ENCODE data around the gene AP1G2.
"Not testable (repeated sequence)": the region's sequence is repeated elsewhere in the genome, so short reads cannot be mapped to it uniquely, and the experiment has no call there.

Gene AP1G2

DNA sequence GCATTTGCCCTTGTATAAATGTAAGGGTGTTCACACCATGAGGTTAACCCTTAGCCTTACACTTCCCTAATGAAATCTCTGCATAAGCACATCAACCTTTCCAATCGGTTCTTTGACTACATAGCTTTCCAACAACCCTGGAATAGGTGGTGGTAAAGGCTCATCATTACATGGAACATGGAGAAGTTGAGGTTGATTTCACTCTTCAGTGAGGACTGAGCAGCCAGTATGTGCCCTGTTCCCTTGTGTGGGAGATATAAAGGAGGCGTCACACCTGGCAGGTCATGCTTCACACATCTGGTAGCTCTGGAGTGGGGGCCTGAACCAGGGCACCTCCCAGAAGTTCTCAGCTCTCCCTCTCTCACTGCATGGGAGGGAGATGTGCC lies 32.7 kb upstream of the AP1G2 start:
- Histone ChIP-seq H3K4me3 (ENCODE audit: low read length) (no peak overlapping the region), H2AFZ (ENCODE audit: low read depth, low read length) (no peak overlapping the region)

DNA sequence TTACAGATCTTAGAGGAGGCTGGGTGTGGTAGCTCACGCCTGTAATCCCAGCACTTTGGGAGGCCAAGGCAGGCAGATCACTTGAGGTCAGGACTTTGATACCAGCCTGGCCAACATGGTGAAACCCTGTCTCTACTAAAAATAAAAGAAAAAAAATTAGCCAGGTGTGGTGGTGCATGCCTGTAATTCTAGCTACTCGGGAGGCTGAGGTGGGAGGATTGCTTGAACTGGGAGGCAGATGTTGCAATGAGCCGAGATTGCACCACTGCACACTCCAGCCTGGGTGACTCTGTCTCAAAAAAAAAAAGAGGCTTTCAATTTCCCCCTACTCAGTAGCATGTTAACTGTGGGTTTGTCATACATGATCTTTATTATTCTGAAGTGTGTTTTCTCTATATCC lies 26.6 kb upstream of the AP1G2 start:
- H3K36me3 ChIP-seq (replicated peaks; ENCODE audit: low read depth, low read length); H3K9ac ChIP-seq (ENCODE audit: low read length); H3K4me3 ChIP-seq (ENCODE audit: low read length); H3K27me3 ChIP-seq (ENCODE audit: low read depth, low read length); H3K9me3 ChIP-seq (ENCODE audit: insufficient read depth, low read length); H3K4me1 ChIP-seq (ENCODE audit: low read length); H2AFZ ChIP-seq (ENCODE audit: low read depth, low read length); H4K20me1 ChIP-seq (ENCODE audit: insufficient read depth, low read length); H3K4me2 ChIP-seq (ENCODE audit: low read length); H3K79me2 ChIP-seq (ENCODE audit: low read length); H3K27ac ChIP-seq (ENCODE audit: low read length): not testable (repeated sequence)

More for the DNA sequence above, 32.7 kb upstream of the AP1G2 start:
- TF ChIP-seq CTCF (IDR thresholded peaks at IDR 0.05; ENCODE audit: low read depth, low read length) (no peak), EZH2phosphoT487 (IDR thresholded peaks at IDR 0.05; ENCODE audit: low read depth) (no peak)
- H4K20me1 ChIP-seq (ENCODE audit: insufficient read depth, low read length): no peaks in the 10 kb centered on the region
- H3K4me2 ChIP-seq (ENCODE audit: low read length): no peak overlapping the region
- H3K36me3 ChIP-seq (replicated peaks; ENCODE audit: low read depth, low read length): no peaks in the 10 kb centered on the region
- no peak overlapping the region for H3K27ac ChIP-seq (ENCODE audit: low read length)
- no peaks in the 10 kb centered on the region for H3K27me3 ChIP-seq (ENCODE audit: low read depth, low read length)
- H3K9me3 ChIP-seq (ENCODE audit: insufficient read depth, low read length): no peaks in the 10 kb centered on the region
- no peaks in the 10 kb centered on the region for H3K4me1 ChIP-seq (ENCODE audit: low read length)
- H3K9ac ChIP-seq (ENCODE audit: low read length): no peak overlapping the region
- H3K79me2 ChIP-seq (ENCODE audit: low read length): no peaks in the 10 kb centered on the region

- Histone ChIP-seq H2AFZ (ENCODE audit: low read depth, low read length) (no peak overlapping the region), H3K4me2 (ENCODE audit: low read length) (no peak overlapping the region), H3K36me3 (replicated peaks; ENCODE audit: low read depth, low read length) (no peaks in the 10 kb centered on the region), H3K9ac (ENCODE audit: low read length) (no peak overlapping the region), H3K27ac (ENCODE audit: low read length) (no peak overlapping the region), H3K4me1 (ENCODE audit: low read length) (peaks cover 8% of the 10 kb centered on the region), H3K79me2 (ENCODE audit: low read length) (no peaks in the 10 kb centered on the region), H3K9me3 (ENCODE audit: insufficient read depth, low read length) (no peaks in the 10 kb centered on the region), H4K20me1 (ENCODE audit: insufficient read depth, low read length) (no peaks in the 10 kb centered on the region), H3K27me3 (ENCODE audit: low read depth, low read length) (peaks cover 4% of the 10 kb centered on the region; the same call in 1 of the 2 replicates), H3K4me3 (ENCODE audit: low read length) (no peak overlapping the region)
- TF ChIP-seq EZH2phosphoT487 (IDR thresholded peaks at IDR 0.05; ENCODE audit: low read depth) (no peak), CTCF (IDR thresholded peaks at IDR 0.05; ENCODE audit: low read depth, low read length) (no peak)
Measured at GRCh38 chr14:23590198-23590597, 22.6 kb upstream of the AP1G2 start.

- Histone ChIP-seq H3K79me2 (ENCODE audit: low read length) (no peaks in the 10 kb centered on the region), H4K20me1 (ENCODE audit: insufficient read depth, low read length) (no peaks in the 10 kb centered on the region), H3K27me3 (ENCODE audit: low read depth, low read length) (peaks cover 2% of the 10 kb centered on the region; the same call in 1 of the 2 replicates), H2AFZ (ENCODE audit: low read depth, low read length) (peak overlapping the region; percentile 47), H3K4me2 (ENCODE audit: low read length) (peak overlapping the region; percentile 38), H3K4me3 (ENCODE audit: low read length) (no peak overlapping the region), H3K36me3 (replicated peaks; ENCODE audit: low read depth, low read length) (no peaks in the 10 kb centered on the region), H3K9me3 (ENCODE audit: insufficient read depth, low read length) (no peaks in the 10 kb centered on the region), H3K4me1 (ENCODE audit: low read length) (peaks cover 8% of the 10 kb centered on the region), H3K27ac (ENCODE audit: low read length) (no peak overlapping the region), H3K9ac (ENCODE audit: low read length) (no peak overlapping the region)
- TF ChIP-seq CTCF (IDR thresholded peaks at IDR 0.05; ENCODE audit: low read depth, low read length) (no peak), EZH2phosphoT487 (IDR thresholded peaks at IDR 0.05; ENCODE audit: low read depth) (no peak)
Measured at GRCh38 chr14:23589606-23590005, 22.0 kb upstream of the AP1G2 start.
